GM18861 (cell line): ENCODE results near the gene TCF20.

ENCODE experiments used
- ATAC-seq: cut with Tn5 transposase; IDR thresholded peaks from one replicate; pipeline ENCODE4 v1.9.1; 2021; ENCODE audit not compliant: unreplicated experiment

Gene TCF20

DNA sequence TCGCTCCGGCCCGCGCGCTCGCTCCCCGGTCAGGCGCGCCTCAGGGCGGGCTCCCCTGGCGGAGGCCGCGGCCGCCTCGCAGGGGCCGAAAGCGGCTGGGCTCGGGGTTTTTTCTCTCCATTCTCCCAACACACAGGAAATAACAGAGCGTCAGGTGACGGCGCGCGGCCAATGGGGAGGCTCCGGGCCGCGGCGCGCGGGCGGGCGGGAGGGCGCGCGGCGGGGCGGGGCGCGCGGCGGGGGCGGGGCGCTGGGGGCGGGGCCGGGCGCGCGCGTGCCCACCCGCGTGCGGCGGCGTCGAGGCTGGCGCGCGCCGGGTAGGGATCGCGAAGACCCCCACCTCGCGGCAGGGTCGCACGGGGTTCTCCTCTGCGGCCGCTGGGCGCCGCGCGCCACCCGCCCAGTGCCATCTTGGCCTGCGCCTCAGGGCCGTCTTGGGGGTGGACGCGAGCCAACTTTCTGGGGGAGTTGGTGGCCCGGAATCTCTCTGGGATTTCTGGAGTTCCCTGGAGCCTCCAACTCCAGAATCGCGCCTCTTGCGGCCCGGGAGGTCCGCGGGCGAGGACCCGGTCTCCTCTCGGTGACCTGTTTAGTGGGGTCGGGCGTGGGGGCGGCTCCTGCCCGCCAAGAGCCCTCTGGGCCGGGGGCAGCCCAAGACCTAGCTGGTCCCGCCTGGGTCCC, at the start of gene TCF20:
Gene TCF20 (minus strand): TSS at position 144 of the 681 bp plus-strand sequence. CDS start 55,348 bp downstream, outside the sequence.
- peak; percentile 54 for ATAC-seq

GRCh38 chr22:42319386-42319785, 48.9 kb upstream of the TCF20 start:
- ATAC-seq, result no peak

DNA sequence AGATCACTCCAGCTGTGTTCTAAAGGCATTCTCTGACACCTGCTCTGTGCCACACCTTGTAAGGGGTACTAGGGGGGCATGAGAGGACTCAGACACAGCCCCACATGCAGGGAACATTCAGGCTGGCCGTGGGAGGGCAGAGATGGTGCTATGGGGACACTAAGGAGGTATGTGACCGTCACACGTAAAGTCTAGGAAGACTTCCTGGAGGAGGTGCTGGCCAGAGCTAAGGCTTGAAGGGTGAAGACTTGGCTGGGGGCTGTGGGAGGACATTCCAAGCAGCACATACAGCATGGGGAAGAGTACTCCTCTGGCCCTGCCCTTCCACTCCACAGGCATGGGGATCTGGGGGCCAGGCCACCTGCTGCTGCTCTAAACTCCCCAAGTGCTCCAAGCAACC, 48.5 kb upstream of the TCF20 start:
- no peak for ATAC-seq

DNA sequence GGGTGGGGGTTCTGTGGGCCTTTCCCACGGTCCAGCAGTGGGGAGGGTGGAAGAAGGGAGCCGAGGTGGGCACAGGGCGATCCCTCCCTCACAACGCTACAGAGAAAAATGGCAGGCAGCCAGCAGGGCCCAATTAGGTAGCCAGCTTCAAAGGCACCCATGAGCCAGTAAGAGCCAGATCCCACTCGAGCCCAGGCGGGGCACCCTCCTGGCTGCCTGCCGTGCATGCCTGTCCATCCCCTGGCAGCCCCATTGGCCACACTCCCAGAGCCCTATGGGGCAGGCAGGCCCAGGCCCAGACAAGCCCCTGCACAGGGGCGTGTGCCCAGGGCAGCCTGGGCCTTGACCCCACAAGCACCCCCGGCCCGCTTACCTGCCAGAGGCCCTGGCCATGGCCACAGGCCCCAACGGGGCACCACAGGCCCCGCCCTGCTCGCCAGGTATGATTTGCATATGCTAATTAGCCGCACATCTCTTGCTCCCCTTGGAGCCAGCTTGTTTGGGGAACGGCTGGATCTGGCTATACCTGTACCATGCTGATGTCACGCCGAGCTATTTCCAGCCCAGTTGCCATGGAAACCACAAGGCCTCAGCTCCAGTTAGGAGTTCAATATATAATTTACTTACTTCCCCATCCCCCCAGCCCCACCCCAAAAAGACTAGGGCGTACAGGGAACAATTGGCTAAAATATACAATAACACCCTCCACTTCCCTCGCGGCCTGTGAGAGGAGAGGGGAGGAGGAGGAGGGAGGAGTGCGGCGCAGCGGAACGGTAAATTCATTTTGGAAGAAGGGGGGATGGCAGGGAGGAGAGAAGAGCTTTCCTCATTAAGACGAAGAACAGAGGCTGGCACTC, 47.5 kb upstream of the TCF20 start:
- ATAC-seq, result no peak

DNA sequence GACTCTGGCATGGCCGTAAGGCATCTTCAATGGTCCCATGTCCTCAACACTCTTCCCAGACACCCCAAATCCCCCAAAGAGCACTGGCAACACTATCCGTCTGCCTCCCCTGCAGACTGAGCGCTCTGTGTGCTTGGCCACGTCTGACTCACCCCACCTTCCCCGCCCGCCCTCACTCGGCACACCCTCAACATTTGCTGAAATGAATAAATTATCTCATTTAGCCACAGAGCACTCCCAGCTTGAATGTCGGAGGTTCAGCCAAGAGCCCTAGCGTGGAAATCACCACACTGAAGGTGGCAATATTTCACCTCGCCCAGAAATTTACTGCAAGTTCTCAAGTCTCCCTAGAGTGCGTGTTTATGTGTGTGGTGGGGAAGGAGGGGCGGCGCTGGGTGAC, 46.6 kb upstream of the TCF20 start:
- no peak for ATAC-seq

- no peak for ATAC-seq
These were observed 44.9 kb upstream of the TCF20 start for GRCh38 chr22:42315392-42315756.

DNA sequence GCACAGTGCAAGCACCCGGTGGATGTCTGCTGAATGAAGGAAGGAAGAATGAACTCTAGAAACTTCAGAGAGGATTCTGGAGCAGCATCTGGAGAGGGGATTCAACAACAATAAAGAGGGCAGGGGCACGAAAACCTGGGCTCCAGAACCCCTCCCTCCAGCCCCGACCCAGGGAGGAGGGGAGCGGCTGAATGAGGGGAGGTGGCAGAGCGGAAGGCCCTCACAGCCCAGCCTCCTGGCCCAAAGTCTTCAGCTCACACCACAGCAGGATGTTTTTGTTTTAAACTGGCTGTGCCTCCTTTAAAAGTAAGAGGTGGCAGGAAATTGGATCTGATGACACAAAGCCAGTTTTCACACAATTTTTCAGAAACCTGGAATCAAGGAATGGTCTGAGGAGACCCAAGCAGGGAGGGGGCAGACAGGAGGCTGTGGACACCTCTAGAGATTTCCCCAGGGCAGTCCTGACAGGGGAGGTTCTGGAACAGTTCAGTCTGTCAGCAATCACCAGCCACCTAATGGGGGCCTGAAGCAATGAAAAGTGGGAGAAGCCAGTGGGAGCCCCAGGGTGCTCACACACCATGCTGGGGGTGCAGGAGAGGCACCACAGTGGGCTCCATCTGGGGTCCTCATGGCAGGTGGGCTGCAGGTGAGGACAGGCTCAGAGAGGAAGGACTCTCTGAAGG, 44.4 kb upstream of the TCF20 start:
- ATAC-seq, result no peak

- no peak for ATAC-seq
These were observed 43.5 kb upstream of the TCF20 start for GRCh38 chr22:42313804-42314581.

- no peak for ATAC-seq
These were observed 42.8 kb upstream of the TCF20 start for GRCh38 chr22:42313204-42313603.

GRCh38 chr22:42310291-42311015, 40.0 kb upstream of the TCF20 start:
- no peak for ATAC-seq

GRCh38 chr22:42309865-42310264, 39.4 kb upstream of the TCF20 start:
- ATAC-seq, result no peak

DNA sequence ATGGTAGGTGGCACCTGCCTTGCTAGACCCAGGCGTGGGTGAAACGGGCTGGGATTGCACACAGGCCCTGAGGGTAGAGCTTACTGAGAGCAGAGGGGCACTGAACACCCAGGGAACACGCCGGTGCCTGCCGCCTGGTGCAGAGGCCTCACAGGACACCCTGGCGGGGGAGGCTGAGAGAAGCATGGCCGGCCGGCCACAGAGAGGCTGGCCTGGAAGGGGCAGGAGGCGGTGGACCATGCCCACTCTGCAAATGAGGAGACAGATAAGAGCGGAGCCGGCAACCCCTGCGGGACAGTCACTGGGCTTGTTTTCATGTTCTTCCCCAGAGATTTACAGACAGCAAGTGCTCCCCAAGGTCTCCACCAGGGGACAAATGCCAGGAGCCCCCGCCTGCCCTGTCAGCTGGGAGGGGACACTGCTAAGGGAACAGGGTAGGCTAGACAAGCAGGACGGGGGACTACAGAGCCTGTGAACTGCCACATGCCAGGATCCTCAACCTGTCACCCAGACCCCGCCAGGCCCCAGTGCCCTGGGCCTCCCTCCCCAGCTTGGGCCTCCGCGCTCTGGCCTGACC, 38.5 kb upstream of the TCF20 start:
- no peak for ATAC-seq

- no peak for ATAC-seq
These were observed 37.5 kb upstream of the TCF20 start for GRCh38 chr22:42307806-42308563.

DNA sequence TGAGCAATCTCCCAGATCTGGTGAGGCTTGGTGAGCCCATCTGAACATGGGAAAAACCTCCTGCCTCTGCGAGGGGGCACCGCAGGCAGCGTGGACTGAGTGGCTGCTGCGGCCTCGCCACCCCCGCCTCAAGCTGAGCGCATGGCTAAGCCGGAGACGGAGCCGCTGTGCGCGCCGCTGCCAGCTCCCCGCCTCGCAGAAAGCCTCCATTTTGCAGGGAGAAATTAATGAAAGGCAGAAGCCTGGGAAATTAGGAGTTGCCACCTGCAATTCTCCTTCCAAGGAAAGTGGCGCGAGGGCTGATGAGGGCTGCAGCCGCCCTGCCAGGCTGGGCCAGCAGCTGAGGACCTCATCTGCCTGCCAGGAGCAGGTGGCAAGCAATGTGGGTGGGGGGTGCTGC, 35.6 kb upstream of the TCF20 start:
- no peak for ATAC-seq

- ATAC-seq, result no peak
These were observed 33.9 kb upstream of the TCF20 start for GRCh38 chr22:42304324-42304790.

- ATAC-seq, result no peak
These were observed 33.2 kb upstream of the TCF20 start for GRCh38 chr22:42303396-42304323.

- ATAC-seq, result no peak
These were observed 31.3 kb upstream of the TCF20 start for GRCh38 chr22:42301742-42302102.

DNA sequence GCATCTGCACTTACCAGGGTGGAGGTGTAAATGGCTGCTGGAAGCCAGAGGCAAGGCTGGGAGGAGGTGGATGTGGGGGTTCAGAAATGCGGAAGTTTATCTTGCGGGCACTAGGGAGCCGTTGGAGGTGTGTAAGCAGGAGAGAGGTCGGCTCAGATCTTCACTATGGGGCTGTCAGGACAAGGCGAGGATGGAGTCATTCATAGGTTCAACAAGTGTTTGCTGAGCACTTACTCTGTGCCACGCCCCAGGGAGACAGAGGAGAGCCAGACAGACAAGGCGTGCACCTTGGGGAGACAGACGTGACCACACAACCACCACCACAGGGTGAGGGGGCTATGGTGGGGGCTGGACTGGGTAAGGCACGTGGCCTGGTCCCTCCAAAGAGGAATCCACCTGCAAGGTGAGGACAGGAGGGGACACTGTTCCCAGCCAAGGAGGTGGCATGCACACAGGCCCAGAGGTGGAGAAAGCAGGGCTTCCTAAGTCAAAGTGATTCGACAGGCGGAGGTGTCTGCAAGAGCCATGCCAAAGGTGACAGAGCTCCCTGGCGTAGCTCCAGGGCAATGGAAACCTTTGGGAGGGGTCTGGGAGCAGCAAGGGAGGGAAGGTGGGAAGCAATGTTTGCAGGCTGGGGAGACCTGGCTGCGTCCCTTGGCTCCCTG, 30.8 kb upstream of the TCF20 start:
- ATAC-seq, result no peak
